RKO (cell line): ENCODE results near the gene ABCA13.
A peak's percentile ranks its signal among the peaks of the same experiment; 100 is the strongest.

Experiments
- DNase-seq: peaks from one replicate; pipeline ENCODE4 v3.0.0-alpha.2; 2016; ENCODE audit warnings: low spot score

ABCA13 gene

DNA sequence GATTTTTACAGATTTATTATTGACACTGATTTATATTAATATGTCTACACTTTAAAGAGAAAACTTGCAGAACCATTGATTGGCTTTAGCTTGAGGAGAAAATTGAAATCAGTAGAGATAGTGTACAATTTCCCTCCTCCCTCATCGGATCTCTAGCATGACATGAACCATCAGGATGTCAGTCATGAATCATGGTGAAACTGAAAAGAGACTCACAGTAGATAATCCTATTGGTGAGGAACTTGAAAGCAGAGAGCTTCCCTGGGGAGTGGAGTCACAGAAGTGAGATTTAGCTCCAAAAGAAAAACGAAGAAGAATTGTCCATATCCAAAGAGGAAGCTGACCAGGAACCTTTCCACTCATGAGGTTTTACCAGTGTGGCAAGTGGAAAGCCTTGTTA lies 346.8 kb downstream of the ABCA13 start:
- DNase-seq, result no peak

DNA sequence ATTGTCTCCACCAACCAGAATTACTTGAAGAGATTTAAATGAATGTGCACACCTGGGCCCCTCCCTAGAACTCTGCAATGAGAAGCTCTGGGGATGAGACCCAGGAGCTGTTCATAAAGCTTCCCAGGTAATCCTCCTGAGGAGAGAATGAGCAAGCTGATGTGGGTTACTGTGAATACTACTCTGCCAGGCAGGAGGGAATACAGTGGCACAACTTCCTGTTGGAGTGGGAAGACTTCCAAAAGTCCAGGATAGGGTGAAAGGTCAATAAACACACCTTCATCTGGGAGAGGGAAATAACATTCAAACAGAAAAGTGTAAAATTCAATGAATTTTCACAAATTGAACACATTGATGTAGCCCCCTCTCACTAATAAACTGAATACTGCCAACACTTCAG lies 351.4 kb downstream of the ABCA13 start:
- no peak for DNase-seq

DNA sequence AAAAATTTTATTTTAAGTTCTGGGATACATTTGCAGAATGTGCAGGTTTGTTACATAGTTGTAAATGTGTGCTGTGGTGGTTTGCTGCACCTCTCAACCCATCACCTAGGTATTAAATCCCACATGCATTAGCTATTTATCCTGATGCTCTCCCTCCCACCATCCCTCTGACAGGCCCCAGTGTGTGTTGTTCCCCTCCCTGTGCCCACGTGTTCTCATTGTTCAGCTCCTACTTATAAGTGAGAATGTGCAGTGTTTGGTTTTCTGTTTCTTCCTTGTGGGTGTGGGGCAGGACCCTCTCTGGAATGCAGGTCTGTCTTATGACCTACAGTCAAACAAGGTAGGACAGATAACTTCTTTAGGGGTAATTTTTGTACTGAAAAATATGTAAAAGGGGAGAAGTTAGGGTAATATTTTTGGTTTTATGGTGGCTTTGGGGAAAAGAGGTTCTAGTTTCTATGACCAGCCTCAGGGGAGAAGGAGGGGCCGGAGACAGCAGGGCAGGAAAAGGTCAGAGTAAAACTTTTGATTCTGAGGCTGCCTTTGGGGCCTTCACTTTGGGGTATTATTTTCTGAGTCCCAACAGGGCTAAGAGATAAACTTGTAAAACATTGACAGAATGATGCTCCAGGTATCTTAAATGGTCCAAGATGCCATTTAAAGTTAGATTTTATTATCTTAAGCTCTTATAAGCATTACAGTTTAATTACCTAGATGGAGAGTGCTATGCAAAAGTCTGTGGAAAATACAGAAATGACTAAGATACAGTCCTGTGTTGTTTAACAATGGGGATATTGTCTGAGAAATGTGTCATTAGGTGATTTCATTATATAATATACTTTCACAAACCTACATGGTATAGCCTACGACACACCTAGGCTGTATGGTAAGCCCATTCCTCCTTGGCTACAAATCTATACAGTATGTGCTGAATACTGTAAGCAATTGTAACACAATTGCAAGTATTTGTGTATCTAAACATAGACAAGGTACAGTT lies 354.8 kb downstream of the ABCA13 start:
- no peak for DNase-seq

DNA sequence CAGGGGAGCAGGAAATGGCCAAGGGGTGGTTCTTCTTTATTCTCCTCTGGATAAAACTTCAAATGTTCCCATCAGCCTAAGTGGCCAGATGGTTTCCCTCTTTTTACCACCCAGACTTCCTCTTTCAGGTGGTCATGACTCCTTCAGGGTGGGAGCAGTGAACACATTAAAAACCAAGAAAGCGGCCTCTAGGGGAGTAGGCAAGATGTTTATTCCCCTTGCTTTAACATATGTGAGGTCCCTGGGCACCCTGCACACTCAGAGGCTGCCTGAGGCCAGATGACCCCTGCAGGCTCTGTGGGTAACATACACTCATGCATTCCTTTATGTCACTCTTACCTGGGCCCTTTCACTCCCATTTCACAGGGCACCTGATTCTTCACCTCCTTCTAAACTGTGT lies 357.4 kb downstream of the ABCA13 start:
- peak; percentile 22 for DNase-seq

DNA sequence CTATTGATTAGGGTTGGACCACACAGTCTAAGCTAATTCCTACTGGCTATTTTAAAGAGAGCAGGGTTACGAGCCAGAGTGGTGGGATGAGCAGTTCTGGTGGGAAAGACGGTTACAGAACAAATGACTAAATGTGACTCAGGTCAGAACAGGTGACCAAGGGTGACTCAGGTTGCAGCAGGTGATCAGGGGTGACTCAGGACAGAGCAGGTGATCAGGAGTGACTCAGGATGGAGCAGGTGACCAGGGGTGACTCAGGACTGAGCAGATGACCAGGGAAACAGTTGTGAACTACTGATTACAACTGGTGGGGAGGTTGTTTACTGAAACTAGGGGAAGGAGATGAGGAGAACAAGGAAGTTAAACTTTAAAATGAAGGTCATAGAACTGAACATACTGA lies 366.3 kb downstream of the ABCA13 start:
- peak; percentile 75 for DNase-seq

DNA sequence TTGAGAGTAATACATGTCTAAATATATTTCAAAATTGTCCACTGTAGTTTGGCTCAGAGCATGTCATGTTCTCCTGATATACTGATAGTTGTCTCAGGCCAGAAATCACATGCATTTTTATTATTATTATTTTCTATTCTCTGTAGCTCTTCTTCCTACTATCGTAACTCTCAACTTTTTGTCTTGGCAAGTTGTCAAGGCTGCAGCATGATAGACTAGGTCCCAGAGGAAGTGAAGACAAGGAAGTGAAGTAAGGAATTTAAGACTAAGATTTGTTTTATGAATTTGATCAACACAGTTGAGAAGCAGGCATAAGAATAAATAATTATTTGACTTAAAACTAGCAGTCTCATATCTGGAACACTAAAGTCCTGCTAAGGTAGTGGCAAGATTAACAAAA lies 369.5 kb downstream of the ABCA13 start:
- no peak for DNase-seq

DNA sequence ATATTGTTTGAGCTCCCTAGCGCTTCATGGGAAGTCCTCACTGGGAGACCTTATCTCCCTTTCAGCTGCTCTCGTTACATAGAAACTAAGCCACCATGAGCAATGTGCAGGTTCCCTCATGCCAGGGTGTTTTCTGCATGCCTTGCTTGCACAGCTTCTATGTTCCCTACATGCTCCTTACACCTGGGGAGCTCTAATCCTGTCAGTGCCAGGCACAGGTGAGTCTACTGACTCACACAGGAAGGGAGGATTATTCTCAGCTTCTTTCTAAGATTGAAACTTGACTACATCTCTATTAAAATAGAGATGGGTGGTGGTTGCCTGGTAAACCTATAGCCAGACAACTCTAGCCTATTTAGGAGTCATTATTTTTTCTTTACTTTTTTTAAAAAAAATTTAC lies 377.4 kb downstream of the ABCA13 start:
- no peak for DNase-seq

DNA sequence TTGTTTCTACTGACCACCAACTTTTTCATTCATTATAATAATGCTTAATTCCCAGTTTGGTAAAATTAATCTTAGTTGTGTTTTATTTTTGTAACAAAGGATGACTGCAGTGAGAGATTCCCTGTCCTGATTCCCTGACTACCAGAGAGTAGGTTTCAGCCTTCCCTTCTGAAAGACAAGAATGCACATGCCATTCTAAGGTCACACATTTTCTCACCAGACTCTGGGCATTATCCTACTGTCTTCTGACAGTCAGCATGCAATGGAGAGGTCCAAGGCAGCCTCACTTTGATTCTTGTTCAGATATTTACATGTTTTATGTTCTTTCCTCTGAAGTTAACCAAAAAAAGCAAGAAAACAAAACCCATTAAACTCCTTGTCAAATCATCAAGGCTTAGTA lies 380.4 kb downstream of the ABCA13 start:
- no peak for DNase-seq

DNA sequence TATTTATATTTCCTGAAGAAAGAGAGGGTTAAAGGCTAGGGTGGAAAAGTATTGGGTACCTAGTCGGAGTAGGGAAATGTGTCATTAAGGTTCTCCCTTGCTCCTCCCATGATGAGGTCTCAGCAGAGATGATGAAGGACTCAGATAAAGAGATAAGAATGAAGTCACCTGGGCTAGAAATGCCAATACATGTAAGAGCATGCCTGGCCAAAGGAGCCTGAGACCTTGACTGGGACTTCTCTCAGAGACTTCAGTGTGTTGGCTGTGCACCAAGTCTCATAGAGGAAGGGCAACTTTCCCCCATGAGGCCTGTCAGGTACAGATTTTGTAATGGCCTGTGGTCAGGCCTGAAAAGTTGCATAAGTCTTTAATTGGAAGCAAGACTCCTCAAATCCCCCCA lies 392.1 kb downstream of the ABCA13 start:
- no peak for DNase-seq

DNA sequence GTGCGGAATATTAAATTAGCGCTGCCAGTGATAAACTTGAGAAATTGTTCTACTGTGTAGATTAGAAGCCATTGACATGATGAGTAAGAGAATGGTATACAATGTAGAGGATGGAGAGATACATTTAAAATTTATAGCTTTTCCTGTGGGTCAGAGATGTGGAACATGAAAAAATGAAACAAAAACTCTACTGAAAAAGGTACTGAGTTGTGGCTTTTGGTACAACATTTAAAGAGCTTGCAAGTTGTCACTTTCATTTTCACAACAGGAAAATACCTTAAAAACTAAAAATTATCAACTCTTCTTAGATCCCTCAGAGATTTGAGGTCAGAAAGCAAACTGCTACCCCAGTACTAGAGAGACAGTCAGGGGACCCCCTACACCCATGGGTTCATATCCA lies 404.3 kb downstream of the ABCA13 start:
- DNase-seq, result no peak

DNA sequence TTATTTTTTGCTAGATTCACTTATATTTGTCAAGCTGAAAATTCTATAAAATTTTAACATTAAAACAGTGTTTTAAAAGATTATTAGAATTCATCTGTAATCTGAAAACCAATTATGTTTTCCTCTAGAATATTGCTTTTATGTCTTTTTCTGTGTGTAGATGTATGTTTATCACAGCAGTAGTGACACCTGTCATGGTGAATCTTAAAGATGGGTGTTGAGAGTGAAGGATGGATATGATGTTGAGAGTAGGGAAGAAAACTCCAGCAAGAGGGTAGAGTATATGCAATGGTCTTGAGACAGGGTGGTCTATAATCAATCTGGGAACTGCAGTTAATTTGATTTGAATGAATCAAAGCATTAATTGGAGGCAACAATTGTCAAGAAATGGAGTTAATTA lies 416.2 kb downstream of the ABCA13 start:
- no peak for DNase-seq

DNA sequence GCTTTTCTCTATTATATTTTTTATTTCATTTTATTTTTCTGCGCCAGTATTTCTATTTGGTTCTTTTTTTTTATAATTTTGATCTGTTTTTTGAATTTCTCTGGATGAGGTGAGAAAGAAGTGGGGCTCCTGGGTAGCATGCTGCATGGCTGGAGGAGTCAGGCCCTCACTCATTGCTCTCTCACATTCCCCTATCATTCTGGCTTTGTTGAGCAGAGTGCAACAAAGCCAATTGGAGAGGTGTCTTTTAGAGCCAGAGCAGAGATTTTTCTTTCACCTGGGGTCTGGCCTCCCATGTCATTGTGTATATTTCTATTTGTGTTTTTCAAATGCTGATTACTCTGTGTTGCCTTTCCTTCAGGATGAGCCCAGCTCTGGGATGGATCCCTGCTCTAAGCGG lies 423.1 kb downstream of the ABCA13 start:
- no peak for DNase-seq

DNA sequence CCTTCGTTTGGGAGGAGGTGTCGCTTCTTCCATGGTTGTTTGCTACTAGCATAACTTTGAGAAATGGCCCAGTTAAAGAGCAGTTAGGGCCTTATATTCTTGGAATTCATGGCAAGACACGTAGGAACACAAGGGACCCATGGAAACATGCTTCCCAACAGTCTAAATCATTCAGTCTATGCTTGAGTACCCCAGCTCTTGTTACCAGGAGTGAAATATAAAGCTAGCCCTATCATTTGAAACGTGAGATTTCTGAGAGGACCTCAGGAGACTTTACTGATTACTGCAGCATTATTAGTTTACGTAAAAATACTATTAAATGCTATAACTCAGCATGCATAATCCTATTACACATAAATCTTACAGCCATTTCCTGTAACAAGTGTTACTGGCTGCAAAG lies 424.5 kb downstream of the ABCA13 start:
- DNase-seq, result no peak

DNA sequence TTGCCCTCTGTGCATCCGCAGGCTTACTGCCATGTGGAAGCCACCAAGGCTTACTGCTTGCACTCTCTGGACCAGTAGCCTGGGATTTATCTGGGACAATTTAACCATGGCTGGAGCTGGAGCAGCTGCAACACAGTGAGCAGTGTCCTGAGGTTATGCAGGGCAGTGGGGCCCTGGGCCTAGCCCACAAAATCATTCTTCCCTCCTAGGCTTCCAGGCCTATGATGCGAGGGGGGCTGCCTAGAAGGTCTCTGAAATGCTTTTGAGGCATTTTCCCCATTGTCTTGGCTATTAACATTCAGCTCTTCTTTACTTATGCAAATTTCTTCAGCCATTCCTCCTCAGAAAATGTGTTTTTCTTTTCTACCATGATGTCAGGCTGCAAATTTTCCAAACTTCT lies 439.4 kb downstream of the ABCA13 start:
- DNase-seq, result no peak

DNA sequence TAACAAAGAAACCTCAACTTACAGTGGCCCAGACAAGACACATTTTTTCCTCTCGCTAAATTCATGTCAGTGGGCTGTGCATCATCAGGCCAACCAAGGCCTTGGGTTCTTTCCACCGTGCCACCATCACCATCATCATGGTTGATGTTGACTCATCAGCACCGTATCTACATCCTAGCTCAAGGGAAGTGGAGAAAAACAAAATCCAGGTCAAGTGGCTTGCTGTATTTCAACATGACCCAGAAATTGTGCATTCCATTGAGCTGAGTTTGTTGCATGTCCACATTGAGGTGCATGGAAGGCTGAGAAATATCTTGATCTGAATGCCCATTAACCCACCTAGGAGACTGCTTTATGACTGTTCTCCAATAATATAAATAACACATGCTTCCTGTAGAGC lies 440.7 kb downstream of the ABCA13 start:
- no peak for DNase-seq

DNA sequence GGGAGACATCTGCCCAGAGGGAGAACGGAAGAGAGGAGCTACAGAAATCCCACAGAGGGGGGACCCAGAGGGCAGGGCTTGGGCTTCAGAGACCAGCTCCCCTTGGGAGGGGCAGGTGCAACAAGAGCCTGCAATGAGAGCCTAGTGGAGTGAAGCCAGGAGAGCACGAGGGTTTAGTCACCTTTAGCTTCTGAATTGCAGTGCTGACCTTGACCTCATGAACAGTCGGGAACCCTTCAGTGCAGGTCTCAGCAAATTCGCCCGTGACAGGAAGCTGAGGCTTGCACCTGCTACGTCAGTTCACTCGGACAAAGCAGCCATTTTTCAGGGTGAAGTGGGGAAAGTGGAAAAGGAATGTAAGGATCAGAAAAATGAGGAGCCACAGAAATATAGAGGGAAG lies 446.2 kb downstream of the ABCA13 start:
- no peak for DNase-seq

DNA sequence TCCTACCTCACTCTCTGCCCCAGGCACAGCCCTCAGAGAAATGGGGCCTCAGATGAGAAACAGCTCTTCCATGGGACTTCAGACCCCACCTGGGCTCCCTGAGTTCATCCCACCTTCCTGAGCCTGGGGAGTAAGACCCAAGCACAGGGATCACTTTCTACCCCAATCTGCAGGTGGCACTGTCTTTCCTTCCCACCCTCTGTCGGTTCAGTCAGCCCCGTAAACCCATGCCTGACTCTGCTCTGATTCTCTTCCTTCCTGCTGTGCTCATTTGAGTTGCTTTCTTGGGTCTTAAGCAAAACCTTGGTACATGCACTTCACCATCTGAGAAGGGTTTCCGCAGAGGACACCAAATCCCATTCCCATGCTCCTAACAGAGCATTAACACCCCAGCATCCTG lies 446.7 kb downstream of the ABCA13 start:
- no peak for DNase-seq

DNA sequence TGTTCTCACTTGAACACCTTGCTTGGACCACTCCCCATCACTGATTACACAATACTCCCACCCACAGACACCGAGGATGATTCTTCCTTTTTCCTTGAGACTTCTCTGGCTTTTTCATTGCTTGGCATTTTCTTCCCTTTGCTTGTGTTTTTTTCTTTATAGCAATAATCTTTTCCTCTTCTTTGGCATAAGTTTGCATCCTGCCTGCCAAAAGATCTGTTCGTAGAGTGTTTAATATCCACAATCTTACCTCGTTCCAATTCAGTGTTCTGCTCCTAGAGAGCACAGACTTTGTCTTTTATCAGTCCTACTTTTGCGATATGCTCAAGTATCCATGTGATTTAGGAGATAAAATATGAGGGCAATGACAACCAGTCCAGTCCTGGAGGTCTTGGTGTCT lies 449.8 kb downstream of the ABCA13 start:
- no peak for DNase-seq

DNA sequence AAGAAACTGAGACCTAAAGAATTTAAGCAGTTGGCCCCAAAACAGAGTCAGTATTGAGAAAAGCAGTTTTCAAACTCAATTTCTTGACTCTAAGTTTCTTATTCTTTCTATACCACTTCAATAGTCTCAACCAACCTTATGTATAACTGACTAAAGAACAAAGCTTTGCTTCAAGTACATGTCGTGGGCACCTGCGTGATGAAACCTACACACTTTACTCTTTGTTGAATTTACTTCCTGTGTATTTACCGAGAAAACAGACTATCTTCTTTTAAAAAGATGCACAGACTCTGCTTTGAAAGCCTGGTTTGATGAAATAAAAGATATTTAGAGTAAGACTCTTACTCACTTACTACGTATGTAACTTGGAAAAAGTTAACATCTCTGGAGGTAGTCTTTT lies 455.9 kb downstream of the ABCA13 start:
- DNase-seq, result no peak

DNA sequence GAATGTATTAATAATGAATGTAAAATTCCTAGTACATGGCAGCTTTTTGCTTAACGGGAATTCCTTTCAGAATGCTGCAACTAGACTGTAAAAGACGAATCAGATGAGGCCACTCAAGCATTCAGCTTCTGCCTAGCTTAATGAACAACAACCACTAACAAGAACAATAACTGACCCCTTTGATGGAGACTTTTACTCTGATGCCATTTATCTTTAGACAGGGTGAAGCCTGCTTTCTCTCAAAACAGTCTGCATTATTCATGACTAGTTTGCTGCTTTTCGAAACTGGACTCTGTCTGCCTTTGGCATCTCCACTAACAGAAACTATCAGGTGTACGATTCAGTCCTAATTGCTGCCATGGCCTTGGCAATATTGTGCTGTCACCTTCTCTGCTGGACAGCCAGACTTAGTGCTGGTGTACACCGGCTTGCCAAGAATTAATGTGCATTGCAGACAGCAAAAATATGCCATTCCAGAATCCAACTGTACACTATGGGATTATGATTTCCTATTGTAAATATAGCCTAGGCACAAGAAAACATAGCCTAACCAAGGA lies 457.6 kb downstream of the ABCA13 start:
- DNase-seq, result no peak

DNA sequence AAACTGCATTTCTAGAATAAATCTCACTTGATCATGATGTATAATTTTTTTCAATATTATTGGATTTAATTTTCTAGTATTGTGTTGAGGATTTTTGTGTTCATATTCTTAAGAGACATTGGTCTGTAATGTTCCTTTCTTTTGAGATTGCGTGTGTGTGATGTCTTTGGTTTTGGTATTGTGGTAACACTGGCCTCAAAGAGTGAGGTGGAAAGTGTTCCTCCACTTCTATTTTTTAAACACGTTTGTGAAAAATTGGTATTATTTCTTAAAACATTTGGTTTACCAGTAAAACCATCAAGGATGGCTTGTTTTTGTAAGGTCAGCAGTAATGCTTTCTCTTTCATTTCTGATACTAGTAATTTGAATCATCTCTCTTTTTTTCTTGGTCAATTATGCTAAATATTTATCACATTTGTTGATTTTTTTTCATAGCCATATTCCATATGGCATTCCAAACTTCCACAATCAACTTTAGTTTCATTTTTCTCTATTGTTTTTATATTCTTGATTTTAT lies 462.9 kb downstream of the ABCA13 start:
- no peak for DNase-seq

DNA sequence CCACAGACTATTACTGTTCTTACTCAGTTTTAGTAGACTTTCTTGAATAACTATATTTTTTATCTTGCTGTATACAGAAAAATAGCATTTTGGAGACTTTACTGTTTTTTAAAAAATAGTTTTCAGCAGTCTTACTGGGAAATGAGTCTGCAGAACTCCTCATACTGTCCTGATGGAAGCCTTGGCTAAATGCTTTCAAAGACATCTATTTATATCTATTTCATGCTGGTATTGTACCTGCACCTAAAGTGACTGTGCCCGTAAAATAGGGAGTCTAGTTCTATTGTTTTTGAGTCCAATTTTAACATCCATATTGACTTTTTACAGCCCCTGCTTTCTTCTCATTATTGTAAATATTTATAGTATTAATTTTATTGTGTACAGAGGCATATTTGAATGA lies 464.5 kb downstream of the ABCA13 start:
- DNase-seq, result no peak

DNA sequence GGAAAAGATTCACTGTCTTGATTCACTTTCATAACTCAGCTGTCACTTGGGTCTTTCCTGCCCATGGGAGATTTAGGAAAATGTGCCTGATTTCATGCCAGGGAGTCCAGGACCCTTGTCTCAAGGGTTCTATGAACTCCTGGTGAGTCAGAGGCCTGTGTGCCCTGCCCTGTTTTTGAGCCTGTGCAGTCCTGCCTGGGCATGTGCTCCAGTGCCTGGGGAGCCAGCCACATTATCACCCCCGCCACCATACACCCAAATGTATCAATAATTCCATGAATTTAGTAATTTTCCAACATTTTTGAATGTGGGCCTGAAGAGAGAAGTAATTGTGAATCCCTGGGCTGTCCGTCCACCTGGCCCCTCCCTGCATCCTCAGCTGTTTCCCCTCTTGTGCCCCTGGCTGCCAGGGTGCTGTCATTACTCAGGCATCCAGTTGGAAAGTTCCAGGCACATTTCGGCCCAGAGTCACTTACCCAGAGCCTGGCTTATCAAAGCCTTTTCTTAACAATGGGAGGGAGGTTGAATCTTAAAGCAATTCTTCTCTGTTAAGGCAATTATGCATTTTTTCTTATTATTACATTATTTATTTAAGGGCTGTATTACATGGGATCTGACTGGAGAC lies 465.2 kb downstream of the ABCA13 start:
- DNase-seq, result no peak
